Fibroblast of the aortic adventitia (primary cell): ENCODE measurements around the gene ZG16. TPM values are rescaled to one million over a fixed set of nuclear protein-coding genes. Genes with fewer than 3 reads are reported as not detected.
"Not testable (repeated sequence)": the region's sequence is repeated elsewhere in the genome, so short reads cannot be mapped to it uniquely, and the experiment has no call there.

ENCODE experiments used
- DNase-seq: peaks from one replicate; pipeline ENCODE4 v3.0.0-alpha.2; 2010; ENCODE audit warnings: low read depth
- H3K4me3 ChIP-seq: 2 replicates; pipeline ENCODE4 v1.5.1; 2011; ENCODE audit warnings: low read depth, mild to moderate bottlenecking, control low read depth, low read length, moderate library complexity
- CTCF ChIP-seq: IDR thresholded peaks from 2 replicates; pipeline ENCODE4 v1.5.1; 2011; ENCODE audit warnings: mild to moderate bottlenecking, low read length, control low read depth, inconsistent platforms; ENCODE audit not compliant: insufficient read depth
- total RNA-seq: library from RNA; depleted of rRNA; stranded (reverse); fragments of >200 nt; gene quantifications from 2 replicates; pipeline ENCODE4 v1.2.3, GENCODE V29; 2012; ENCODE audit warnings: low replicate concordance

The ZG16 gene
- total RNA-seq, 1 donor = not detected

- no peak for DNase-seq
- no peak for TF ChIP-seq CTCF
- H3K4me3 ChIP-seq = no peak overlapping the region
These were observed 32.8 kb upstream of the ZG16 start for GRCh38 chr16:29745121-29745852.

- DNase-seq = no peak
- no peak within 1 kb of the TSS for H3K4me3 ChIP-seq
- TF ChIP-seq CTCF = no peak
These were observed 32.2 kb upstream of the ZG16 start, which contains the start of gene C16orf54 for GRCh38 chr16:29745853-29746345. Gene C16orf54, minus strand, starts transcription at chr16:29745990. Its CDS starts 1,039 bp downstream, at chr16:29744951.

- H3K4me3 ChIP-seq, DNase-seq: not testable (repeated sequence)
These were observed 31.5 kb upstream of the ZG16 start for GRCh38 chr16:29746518-29746917.

- no peak overlapping the region for H3K4me3 ChIP-seq
- DNase-seq = no peak
These were observed 29.9 kb upstream of the ZG16 start for GRCh38 chr16:29747947-29748759.

GRCh38 chr16:29748760-29749149 is 29.3 kb upstream of the ZG16 start:
- not testable (repeated sequence) for H3K4me3 ChIP-seq, DNase-seq

More at GRCh38 chr16:29747947-29748759, 29.9 kb upstream of the ZG16 start:
- TF ChIP-seq CTCF = no peak

GRCh38 chr16:29753516-29753915 is 24.5 kb upstream of the ZG16 start:
- H3K4me3 ChIP-seq = no peak overlapping the region
- no peak for DNase-seq
- no peak for TF ChIP-seq CTCF

GRCh38 chr16:29756654-29757053 is 21.4 kb upstream of the ZG16 start:
- no peak for TF ChIP-seq CTCF

GRCh38 chr16:29757086-29757485 is 21.0 kb upstream of the ZG16 start:
- DNase-seq, H3K4me3 ChIP-seq: not testable (repeated sequence)

More at GRCh38 chr16:29756654-29757053, 21.4 kb upstream of the ZG16 start:
- no peak overlapping the region for H3K4me3 ChIP-seq
- peak; percentile 49 for DNase-seq
